HepG2 (cell line): ENCODE results near the gene FGA. TPM values are rescaled to one million over a fixed set of nuclear protein-coding genes. Genes with fewer than 3 reads are reported as not detected.

Experiments used
- ARNTL ChIP-seq: sonication (generic); formaldehyde crosslinking; IDR thresholded peaks from 2 replicates; pipeline ENCODE4 v1.4.0; 2020; ENCODE audit warnings: mild to moderate bottlenecking, missing genetic modification reagents
- ATM ChIP-seq: fragments of 450-650 bp; IDR thresholded peaks from 2 replicates; pipeline ENCODE4 v1.7.1; 2017; ENCODE audit warnings: mild to moderate bottlenecking, borderline replicate concordance
- BCL6 ChIP-seq: IDR thresholded peaks from 2 replicates; pipeline ENCODE4 v1.6.1; 2016; ENCODE audit warnings: missing genetic modification reagents, missing compliant biosample characterization
- DMAP1 ChIP-seq: IDR thresholded peaks from 2 replicates; pipeline ENCODE4 v1.6.1; 2016
- EEA1 ChIP-seq: sonication (generic); formaldehyde crosslinking; IDR thresholded peaks from 2 replicates; pipeline ENCODE4 v1.5.1; 2020; ENCODE audit warnings: mild to moderate bottlenecking, missing genetic modification reagents, borderline replicate concordance
- EED ChIP-seq: sonication (generic); formaldehyde crosslinking; IDR thresholded peaks from 2 replicates; pipeline ENCODE4 v1.5.0; 2020; ENCODE audit warnings: mild to moderate bottlenecking, missing genetic modification reagents
- ERF ChIP-seq: IDR thresholded peaks from 2 replicates; pipeline ENCODE4 v1.6.1; 2018; ENCODE audit warnings: missing biosample characterization, missing genetic modification reagents
- HMG20A ChIP-seq: IDR thresholded peaks from 2 replicates; pipeline ENCODE4 v1.6.1; 2016; ENCODE audit warnings: borderline replicate concordance
- KMT2A ChIP-seq: sonication (generic); formaldehyde crosslinking; IDR thresholded peaks from 2 replicates; pipeline ENCODE4 v1.4.0; 2020; ENCODE audit warnings: missing genetic modification reagents
- MIER2 ChIP-seq: IDR thresholded peaks from 2 replicates; pipeline ENCODE4 v1.6.1; 2016; ENCODE audit warnings: missing biosample characterization, missing genetic modification reagents
- MTA1 ChIP-seq: sonication (generic); formaldehyde crosslinking; IDR thresholded peaks from 2 replicates; pipeline ENCODE4 v1.4.0; 2020; ENCODE audit warnings: missing genetic modification reagents, mild to moderate bottlenecking, borderline replicate concordance
- SIX4 ChIP-seq: sonication (generic); formaldehyde crosslinking; IDR thresholded peaks from 2 replicates; pipeline ENCODE4 v1.4.0; 2020; ENCODE audit warnings: missing genetic modification reagents
- SUZ12 ChIP-seq: fragments of 150-350 bp; IDR thresholded peaks from 2 replicates; pipeline ENCODE4 v1.6.1; 2014; ENCODE audit warnings: low read depth, low read length
- TBP ChIP-seq: sonication (generic); formaldehyde crosslinking; IDR thresholded peaks from 2 replicates; pipeline ENCODE4 v1.5.0; 2020; ENCODE audit warnings: missing genetic modification reagents
- TSC22D2 ChIP-seq: sonication (generic); formaldehyde crosslinking; IDR thresholded peaks from 2 replicates; pipeline ENCODE4 v1.5.1; 2020; ENCODE audit warnings: missing genetic modification reagents, mild to moderate bottlenecking, borderline replicate concordance
- ZBTB25 ChIP-seq: IDR thresholded peaks from 2 replicates; pipeline ENCODE4 v1.6.1; 2018; ENCODE audit warnings: missing genetic modification reagents
- ZFP36 ChIP-seq: fragments of 150-350 bp; IDR thresholded peaks from 2 replicates; pipeline ENCODE4 v1.6.1; 2018; ENCODE audit warnings: borderline replicate concordance, low read length, low read depth; ENCODE audit not compliant: partially characterized antibody
- ZMAT3 ChIP-seq: sonication (generic); formaldehyde crosslinking; conservative IDR thresholded peaks from 2 replicates; pipeline ENCODE4 v1.7.0; 2021; ENCODE audit warnings: missing genetic modification reagents
- ZNF362 ChIP-seq: sonication (generic); formaldehyde crosslinking; IDR thresholded peaks from 2 replicates; pipeline ENCODE4 v1.4.0; 2020; ENCODE audit warnings: missing genetic modification reagents, mild to moderate bottlenecking, borderline replicate concordance
- ZNF670 ChIP-seq: sonication (generic); formaldehyde crosslinking; IDR thresholded peaks from 2 replicates; pipeline ENCODE4 v1.8.0; 2022; ENCODE audit warnings: mild to moderate bottlenecking, missing genetic modification reagents, borderline replicate concordance
- ZNF746 ChIP-seq: sonication (generic); formaldehyde crosslinking; IDR thresholded peaks from 2 replicates; pipeline ENCODE4 v1.8.0; 2022; ENCODE audit warnings: mild to moderate bottlenecking, missing genetic modification reagents
- ZNF75D ChIP-seq: sonication (generic); formaldehyde crosslinking; IDR thresholded peaks from 2 replicates; pipeline ENCODE4 v1.8.1; 2023; ENCODE audit warnings: missing genetic modification reagents, mild to moderate bottlenecking, borderline replicate concordance
- ZNF800 ChIP-seq: sonication (generic); formaldehyde crosslinking; IDR thresholded peaks from 2 replicates; pipeline ENCODE4 v1.4.0; 2020; ENCODE audit warnings: missing genetic modification reagents
- ZNF816 ChIP-seq: sonication (generic); formaldehyde crosslinking; IDR thresholded peaks from 2 replicates; pipeline ENCODE4 v1.8.0; 2022; ENCODE audit warnings: missing genetic modification reagents, mild to moderate bottlenecking, borderline replicate concordance
- ZSCAN29 ChIP-seq: sonication (generic); formaldehyde crosslinking; conservative IDR thresholded peaks from 2 replicates; pipeline ENCODE4 v1.4.0; 2020; ENCODE audit warnings: mild to moderate bottlenecking, missing genetic modification reagents
- polyA plus RNA-seq, 8 experiments: library from polyadenylated mRNA; depleted of rRNA in 3 of 8; stranded (reverse) in 7 of 8; unstranded in 1 of 8; fragments of >200 nt; fragmentation: Illumina TruSeq in 4 of 8; extraction: Trizol in 4 of 8; gene quantifications; 2 replicates each; pipeline versions ENCODE4 v1.2.1 to v1.2.3, GENCODE V29; 2011 to 2016; ENCODE audit warnings: low read depth in 4 of 8, missing spikeins in 1 of 8, mixed read lengths in 1 of 8; ENCODE audit not compliant: insufficient read depth in 1 of 8
- total RNA-seq, 5 experiments: library from RNA; depleted of rRNA; stranded (reverse); fragments of >200 nt; fragmentation: Illumina TruSeq; extraction: Trizol; gene quantifications; 2 replicates each; pipeline ENCODE4 v1.2.3, GENCODE V29; 2016; ENCODE audit warnings: low read depth in 1 of 5

Gene FGA
- total and polyA plus RNA-seq, 2 of the 13 experiments (the other 11 are each of a cell fraction or from before 2014, with no cell fraction given): 640 to 1,523 TPM

GRCh38 chr4:154559494-154560418 lies 30.8 kb downstream of the FGA start (continued):
- TF ChIP-seq TSC22D2 (CRISPR knock-in tag) (0 out of 2 replicates have a peak, but pooled peaks have one; percentile 40), ZNF362 (CRISPR knock-in tag) (peak; percentile 75), ZNF746 (peak; percentile 95), MTA1 (CRISPR knock-in tag) (no peak), ZNF816 (CRISPR knock-in tag) (no peak), MIER2 (CRISPR knock-in tag) (0 out of 2 replicates have a peak, but pooled peaks have one; percentile 56), KMT2A (peak; percentile 50; the same call in 1 of the 2 replicates), ARNTL (CRISPR knock-in tag) (0 out of 2 replicates have a peak, but pooled peaks have one; percentile 57), SUZ12 (no peak), ZNF75D (CRISPR knock-in tag) (no peak), HMG20A (CRISPR knock-in tag) (peak; percentile 97), SIX4 (CRISPR knock-in tag) (peak; percentile 85; the same call in 1 of the 2 replicates), ATM (no peak), ZMAT3 (CRISPR knock-in tag) (no peak), EED (no peak), ZNF670 (no peak), EEA1 (CRISPR knock-in tag) (no peak), ZBTB25 (peak; percentile 82), ZNF800 (CRISPR knock-in tag) (no peak), BCL6 (peak; percentile 96), TBP (CRISPR knock-in tag) (no peak), DMAP1 (CRISPR knock-in tag) (no peak), ZSCAN29 (0 out of 2 replicates have a peak, but pooled peaks have one; percentile 23), ERF (CRISPR knock-in tag) (peak; percentile 92), ZFP36 (no peak)
